Measurements from ENCODE around the gene MYO3A. TPM values are rescaled to one million over a fixed set of nuclear protein-coding genes. Genes with fewer than 3 reads are reported as not detected.

The MYO3A gene
- total RNA-seq, 1 donor from 2014 or later: 1.1 TPM

DNA sequence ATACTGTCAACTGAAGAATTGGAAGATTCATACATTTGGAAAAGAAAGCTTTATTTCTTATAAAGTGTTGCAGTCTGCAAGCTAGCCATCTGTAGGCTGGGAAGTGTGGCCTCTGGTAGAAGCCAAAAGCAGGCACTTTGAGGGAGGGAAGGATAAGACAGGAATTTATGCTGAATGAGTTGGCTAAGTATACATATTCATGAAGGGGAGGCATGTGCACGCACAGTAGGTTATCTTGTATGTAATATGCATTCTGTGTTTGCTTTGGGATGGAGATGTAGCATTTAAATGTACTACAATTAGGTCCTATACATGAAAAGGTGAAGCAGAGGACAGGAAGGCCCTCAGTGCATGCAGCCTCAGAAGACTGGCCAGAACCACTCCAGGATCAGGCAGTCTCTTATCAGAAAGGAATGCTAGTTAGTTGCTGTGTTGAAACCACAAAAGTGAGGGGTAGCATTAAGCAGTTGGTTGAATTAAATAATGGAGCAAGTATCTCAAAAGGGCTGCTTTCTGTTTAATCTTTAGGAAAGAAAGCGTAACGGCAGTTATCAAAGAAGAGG is 40.9 kb downstream of the MYO3A start:
- H3K9me3 Mint-ChIP-seq: no peaks in the 10 kb centered on the region
- H3K36me3 Mint-ChIP-seq (ENCODE audit: low read depth): no peaks in the 10 kb centered on the region
- H3K27ac Mint-ChIP-seq: no peak overlapping the region
- no peak overlapping the region for H3K4me3 Mint-ChIP-seq
- peaks cover 3% of the 10 kb centered on the region for H3K27me3 Mint-ChIP-seq
- CTCF ChIA-PET: no interaction called here
- POLR2A ChIA-PET: no interaction called here
- no peak for DNase-seq
- TF ChIP-seq, protein P1, sequence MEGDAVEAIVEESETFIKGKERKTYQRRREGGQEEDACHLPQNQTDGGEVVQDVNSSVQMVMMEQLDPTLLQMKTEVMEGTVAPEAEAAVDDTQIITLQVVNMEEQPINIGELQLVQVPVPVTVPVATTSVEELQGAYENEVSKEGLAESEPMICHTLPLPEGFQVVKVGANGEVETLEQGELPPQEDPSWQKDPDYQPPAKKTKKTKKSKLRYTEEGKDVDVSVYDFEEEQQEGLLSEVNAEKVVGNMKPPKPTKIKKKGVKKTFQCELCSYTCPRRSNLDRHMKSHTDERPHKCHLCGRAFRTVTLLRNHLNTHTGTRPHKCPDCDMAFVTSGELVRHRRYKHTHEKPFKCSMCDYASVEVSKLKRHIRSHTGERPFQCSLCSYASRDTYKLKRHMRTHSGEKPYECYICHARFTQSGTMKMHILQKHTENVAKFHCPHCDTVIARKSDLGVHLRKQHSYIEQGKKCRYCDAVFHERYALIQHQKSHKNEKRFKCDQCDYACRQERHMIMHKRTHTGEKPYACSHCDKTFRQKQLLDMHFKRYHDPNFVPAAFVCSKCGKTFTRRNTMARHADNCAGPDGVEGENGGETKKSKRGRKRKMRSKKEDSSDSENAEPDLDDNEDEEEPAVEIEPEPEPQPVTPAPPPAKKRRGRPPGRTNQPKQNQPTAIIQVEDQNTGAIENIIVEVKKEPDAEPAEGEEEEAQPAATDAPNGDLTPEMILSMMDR (IDR thresholded peaks at IDR 0.05): no peak
- H3K4me1 Mint-ChIP-seq: no peaks in the 10 kb centered on the region
- intact Hi-C loops (cut with micrococcal nuclease): no loop called here
- no peak for ATAC-seq (ENCODE audit: low read depth)

DNA sequence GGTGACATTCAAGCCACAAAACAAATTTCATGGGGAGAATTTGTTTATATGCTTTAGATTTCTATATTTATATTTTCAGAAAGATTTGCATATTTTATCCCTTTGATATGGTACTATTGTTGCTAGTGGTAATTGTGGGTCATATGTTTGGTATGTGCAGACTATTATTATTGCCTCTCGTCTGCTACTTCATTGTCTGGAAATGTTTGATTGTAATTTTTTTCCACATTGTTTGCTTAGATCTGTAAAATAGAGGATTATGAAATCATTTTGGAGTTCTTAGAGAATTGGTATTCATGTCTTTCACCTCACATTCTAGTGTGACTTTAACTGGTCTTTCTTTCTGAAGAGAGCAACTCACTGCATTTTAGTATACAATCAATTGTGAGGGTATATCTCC is 44.7 kb downstream of the MYO3A start:
- Mint-ChIP-seq H3K4me1 (no peaks in the 10 kb centered on the region), H3K9me3 (peaks cover 3% of the 10 kb centered on the region), H3K4me3 (no peak overlapping the region), H3K27ac (no peak overlapping the region), H3K27me3 (peaks cover 7% of the 10 kb centered on the region), H3K36me3 (ENCODE audit: low read depth) (no peaks in the 10 kb centered on the region)
- intact Hi-C loops (cut with micrococcal nuclease): no loop called here
- TF ChIP-seq, protein P1 (IDR thresholded peaks at IDR 0.05): no peak
- no peak for DNase-seq
- ChIA-PET POLR2A (no interaction called here), CTCF (no interaction called here)
- no peak for ATAC-seq (ENCODE audit: low read depth)

DNA sequence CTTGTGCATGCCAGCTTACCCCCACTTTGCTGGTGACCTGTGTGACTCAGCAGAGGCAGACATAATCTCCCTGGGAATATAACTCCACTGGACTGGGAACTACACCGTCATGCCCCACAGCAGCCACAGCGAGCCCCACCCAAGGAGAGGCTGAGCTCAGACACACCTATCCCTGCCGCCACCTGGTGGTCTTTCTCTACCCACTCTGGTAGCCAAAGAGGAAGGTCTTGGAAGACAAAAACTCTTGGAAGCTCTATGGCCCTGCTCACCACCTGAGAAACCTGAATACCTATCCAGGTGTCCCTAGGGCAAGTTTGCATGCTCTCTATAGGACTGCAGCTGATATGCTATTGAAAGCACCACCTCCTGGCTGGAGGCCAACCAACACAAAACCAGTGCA is 48.1 kb downstream of the MYO3A start:
- DNase-seq (no peak), ATAC-seq (ENCODE audit: low read depth) (no peak)
- POLR2A ChIA-PET: no interaction called here
- H3K4me1 Mint-ChIP-seq: no peaks in the 10 kb centered on the region
- CTCF ChIA-PET: no interaction called here
- peaks cover 7% of the 10 kb centered on the region for H3K27me3 Mint-ChIP-seq
- no peaks in the 10 kb centered on the region for H3K36me3 Mint-ChIP-seq (ENCODE audit: low read depth)
- peaks cover 3% of the 10 kb centered on the region for H3K9me3 Mint-ChIP-seq
- no peak overlapping the region for H3K4me3 Mint-ChIP-seq
- TF ChIP-seq, protein P1 (IDR thresholded peaks at IDR 0.05): no peak
- no peak overlapping the region for H3K27ac Mint-ChIP-seq
- intact Hi-C loops (cut with micrococcal nuclease): no loop called here

DNA sequence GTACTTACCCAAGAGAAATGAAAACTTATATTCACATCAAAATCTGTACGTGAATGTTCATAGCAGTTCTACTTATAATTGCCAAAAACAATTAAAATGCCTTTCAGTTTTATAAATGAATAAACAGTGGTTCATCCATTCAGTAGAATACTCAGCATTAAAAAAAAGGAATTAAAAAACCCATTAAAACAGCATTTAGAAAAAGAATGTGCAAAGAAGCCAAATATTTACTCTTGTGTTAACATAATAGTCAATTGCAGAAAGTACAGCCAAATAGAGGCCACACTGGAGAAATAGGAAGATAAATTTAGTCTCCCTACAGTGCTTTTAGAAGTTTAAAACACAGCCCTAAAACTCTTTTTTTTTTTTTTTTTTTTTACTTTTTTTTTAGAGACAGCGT is 54.6 kb downstream of the MYO3A start:
- ChIA-PET CTCF (no interaction called here), POLR2A (no interaction called here)
- no peak overlapping the region for H3K27ac Mint-ChIP-seq
- no peak for DNase-seq
- no peak for ATAC-seq (ENCODE audit: low read depth)
- no peaks in the 10 kb centered on the region for H3K4me1 Mint-ChIP-seq
- H3K36me3 Mint-ChIP-seq (ENCODE audit: low read depth): no peaks in the 10 kb centered on the region
- no peaks in the 10 kb centered on the region for H3K27me3 Mint-ChIP-seq
- peaks cover 2% of the 10 kb centered on the region for H3K9me3 Mint-ChIP-seq
- H3K4me3 Mint-ChIP-seq: no peak overlapping the region
- intact Hi-C loops (cut with micrococcal nuclease): no loop called here
- TF ChIP-seq, protein P1 (IDR thresholded peaks at IDR 0.05): no peak

DNA sequence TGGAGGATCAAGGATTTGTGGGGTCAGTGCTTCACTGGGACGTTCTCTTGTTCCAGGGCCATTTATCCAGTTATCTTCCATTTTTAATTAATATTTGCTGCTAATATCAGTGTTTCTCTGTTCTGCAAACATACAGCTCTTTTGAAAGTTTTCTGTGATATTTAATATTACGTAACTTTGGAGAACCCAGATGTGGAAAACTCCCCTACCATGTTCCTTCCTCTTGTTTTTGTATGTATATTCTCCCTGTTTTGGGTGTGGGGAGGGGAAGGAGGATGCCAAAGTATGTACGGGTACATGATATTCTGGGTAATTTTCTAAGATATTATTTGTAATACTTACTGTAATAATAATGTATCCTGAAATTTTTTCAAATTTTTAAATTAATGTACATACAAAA is 55.9 kb downstream of the MYO3A start:
- TF ChIP-seq, protein P1 (IDR thresholded peaks at IDR 0.05): no peak
- intact Hi-C loops (cut with micrococcal nuclease): no loop called here
- Mint-ChIP-seq H3K27me3 (no peaks in the 10 kb centered on the region), H3K4me1 (no peaks in the 10 kb centered on the region), H3K27ac (no peak overlapping the region), H3K36me3 (ENCODE audit: low read depth) (no peaks in the 10 kb centered on the region), H3K9me3 (no peaks in the 10 kb centered on the region), H3K4me3 (no peak overlapping the region)
- no peak for ATAC-seq (ENCODE audit: low read depth)
- DNase-seq: no peak
- ChIA-PET POLR2A (no interaction called here), CTCF (no interaction called here)

All from activated B cell treated with CpG ODN at 0.5 μM for 24 hours (primary cell).